ENCODE data around the gene ENOX1.

The ENOX1 gene

DNA sequence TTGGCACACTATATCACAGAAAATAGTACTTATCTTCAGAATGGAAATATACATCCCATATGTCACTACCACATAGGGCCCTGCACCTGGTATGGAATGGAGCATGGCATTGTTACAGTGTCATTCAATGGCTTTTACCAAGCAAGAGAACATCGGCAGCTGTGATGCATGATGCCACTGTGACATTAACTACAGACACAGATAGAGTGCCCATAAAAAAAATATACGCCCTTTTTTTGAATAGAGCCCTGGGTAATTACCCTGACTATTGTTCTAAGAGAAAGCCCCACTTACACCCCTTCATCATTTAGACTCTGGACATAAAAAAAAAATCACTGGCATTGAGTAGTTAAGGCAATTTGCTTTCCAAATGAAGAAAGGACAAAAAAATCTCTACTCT, 443.1 kb downstream of the ENOX1 start:
- DNase-seq, result peak; percentile 96

DNA sequence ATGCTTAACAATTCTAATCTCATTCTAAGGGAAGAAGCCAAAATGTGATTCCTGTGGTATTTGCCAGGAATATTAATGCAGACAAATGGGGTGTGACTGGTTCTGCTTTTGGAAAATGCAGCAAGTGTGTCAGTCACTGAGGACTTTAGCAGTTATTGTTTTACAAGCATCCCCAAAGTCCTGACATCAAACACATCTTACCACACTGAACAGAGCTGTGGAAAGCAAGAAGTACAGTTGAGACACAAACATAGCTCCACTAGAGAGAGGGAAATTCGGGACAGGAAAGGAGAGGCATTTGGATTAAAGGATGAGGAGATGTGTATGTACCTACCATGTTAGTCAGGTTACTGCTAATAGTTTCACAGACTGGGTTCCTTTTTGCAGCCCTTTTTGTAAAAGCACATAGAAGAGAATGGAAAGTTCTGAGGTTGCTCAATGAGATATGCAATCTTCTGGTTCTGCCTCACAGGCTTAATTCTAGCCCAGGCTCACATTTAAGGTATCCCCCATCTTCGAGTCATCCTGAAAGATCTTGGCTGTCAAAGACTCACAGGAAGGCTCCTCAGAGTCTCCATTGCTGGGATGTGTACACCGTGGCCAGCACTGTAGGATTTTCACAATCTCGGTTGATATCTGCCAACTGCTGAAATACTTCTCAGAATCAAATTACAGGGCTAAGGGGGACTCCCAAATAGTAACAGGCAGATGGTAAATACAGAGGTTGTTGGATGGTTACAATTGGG, 446.8 kb downstream of the ENOX1 start:
- no peak for DNase-seq

DNA sequence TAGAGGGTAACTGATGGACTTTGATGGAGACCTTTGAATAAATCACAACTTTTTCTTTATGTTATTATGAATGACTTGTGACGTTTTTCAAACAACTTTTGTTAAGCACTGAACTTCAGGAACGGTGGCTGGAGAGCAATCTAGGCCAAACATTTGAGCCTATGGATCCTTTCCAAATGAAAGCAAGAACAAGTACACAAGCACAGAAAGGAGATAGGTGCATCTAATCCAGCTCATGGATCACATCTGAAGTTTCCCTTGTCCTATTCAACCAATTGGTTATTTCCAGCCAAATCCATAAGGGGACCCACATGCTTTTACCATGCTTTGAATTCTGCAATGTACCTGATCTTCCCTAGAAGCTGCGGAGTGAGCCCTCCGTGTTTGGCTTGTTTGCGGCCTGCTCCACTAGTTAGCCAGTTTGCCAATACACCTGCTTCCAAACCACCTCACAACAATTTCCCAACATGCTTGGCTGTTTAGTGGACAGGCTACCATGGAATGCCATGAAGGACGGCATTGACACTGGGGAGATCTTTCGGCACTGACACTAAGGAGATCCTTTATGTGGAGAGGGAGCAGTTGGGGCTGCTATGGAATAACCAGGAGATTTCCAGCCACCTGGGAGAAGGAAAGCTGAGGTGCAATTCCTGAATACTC, 447.5 kb downstream of the ENOX1 start:
- no peak for DNase-seq

DNA sequence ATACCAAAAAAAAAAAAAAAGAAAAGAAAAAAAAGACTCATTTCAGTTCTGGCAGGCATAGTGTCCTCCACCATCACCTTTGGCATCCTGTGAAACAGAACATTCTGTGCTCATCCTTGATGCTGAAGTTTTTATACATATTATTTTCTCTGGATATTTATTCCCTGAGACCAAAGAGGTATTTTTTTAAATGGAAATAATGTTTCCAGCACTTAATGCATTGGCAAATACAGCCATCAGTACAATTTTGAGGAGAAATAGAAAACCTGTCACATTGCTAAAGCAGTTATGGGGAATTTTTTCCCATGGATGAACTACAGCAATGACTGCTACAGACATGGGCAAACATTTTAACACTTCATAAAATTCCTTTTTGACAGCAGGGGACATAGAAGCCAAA, 451.0 kb downstream of the ENOX1 start:
- no peak for DNase-seq

DNA sequence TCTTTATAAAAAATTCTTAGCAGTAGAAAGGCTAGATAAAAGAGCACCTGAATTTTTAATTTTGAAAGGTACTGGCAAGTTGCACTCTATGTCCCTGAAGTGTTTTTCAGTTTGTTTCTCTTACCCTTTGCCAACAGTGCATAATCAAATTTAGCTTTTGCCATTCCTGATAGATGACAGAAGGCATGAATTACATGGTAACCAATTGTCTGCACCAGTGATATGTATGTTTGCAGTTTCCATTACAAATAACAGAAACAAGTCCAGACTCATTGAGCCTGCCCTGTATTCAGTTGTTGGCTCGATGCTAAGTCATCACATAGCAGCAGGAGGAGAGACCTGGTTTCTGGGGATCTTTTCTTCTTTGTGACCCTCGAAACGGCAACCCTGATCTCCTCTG, 453.6 kb downstream of the ENOX1 start:
- peak; percentile 91 for DNase-seq

DNA sequence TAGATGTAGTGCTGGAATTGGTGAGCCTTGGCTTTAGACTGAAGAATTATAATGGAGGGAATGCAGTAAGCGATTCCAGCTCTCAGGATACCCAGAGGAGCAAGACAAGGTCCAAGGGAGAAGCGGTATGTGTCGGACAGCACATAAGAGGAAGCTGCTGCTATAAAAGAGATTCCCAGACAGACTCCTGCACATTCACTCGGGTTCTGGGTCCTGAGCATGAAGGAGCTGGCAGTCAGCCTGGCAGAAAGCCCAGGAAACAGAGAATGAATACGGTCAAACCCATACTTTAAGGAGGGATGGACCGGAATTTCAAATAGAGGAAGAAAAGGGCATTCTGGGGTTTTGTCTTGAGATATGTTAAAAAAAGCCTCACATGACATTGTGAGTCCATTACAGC, 455.1 kb downstream of the ENOX1 start:
- peak; percentile 78 for DNase-seq

DNA sequence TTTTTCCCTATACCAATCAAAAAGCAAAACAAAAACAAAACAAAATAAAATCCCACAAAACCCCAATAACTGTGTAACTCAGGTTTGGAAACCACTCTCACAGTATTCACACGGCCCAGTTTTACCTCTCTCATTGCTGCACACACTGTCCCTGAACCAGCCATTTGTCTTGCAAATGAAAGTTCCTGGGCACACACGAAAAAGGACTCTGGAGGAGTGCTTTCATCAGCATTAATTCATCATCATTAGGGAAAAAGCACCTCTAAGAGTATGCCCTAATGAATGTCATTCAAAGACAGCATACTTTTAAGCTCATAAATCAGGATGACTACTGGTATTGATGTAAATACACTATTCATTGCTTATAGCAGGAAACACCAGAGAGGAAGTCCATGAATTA, 457.1 kb downstream of the ENOX1 start:
- DNase-seq, result peak; percentile 8

DNA sequence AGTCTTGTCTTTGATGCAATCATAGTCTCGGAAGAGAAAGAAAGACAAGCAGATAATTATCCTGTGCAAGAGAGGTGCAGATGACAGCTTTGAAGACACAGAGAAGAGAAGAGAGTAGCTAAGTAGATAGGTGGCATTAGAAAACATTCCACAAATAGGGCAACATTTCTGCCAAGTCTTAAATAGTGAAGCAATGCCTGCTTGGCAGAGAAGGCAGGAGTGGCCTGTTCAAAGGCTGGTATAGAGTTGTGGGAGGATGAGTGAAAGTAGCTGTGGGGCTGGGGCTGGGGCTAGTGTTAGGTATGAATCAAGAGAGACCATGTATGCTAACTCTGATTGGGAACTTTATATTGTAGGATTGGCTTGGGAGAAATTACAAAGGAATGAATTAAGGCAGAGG, 457.9 kb downstream of the ENOX1 start:
- no peak for DNase-seq

DNA sequence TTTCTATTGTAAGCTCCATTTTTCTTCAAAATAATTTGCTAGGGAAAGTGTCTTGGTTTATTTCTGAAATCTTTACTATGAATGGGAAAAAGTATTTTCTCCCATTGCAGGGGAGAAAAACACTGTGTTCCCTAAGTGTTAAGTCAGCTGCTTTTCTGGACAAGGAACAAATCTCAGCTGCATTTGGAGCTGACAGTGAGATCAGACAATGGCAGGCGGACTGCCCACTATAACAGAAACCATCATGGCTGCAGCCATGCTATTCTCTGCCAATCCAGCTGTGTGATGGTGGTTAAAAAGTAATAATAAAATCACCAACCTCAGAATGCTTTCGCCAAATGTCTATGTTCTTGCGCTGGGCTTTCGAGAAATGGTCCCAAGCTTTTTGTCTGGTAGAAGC, 460.7 kb downstream of the ENOX1 start:
- no peak for DNase-seq

DNA sequence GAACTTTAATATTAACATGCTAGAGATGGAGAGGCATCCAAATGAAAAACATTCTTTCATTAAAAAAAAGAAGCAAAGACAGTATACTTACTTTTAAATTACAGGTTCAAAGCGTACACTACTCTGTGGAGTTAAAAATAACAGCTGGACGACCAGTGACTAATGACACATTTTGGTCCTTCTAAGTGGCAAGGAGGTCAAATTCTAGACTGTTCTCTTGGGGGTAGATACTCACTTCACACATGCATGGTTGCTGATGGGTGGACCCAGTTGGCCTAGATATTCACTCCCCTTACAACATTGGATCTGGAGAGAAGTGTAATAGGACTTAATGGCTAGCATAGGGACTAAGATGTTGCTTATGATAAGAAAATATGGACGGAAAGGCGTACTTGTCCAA, 461.1 kb downstream of the ENOX1 start:
- DNase-seq, result no peak

DNA sequence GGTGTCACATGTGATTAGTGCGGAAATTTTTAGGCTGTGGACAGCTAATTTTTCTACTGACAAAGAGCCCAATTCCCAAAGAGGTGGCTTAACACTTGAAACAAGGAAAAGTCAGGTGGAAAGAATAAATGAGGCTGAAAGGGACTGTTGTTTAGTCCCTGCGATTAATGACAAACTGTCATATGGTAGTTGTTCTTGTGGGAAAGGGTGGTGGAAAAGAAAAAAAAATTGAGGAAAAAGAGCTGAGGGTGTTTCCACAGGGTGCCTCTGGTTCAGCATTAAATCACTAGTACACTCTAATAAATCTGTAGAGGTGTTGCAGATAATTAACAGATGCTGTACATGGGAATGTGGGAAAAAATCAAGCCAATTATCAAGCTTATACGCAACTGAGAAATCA, 462.6 kb downstream of the ENOX1 start:
- no peak for DNase-seq

DNA sequence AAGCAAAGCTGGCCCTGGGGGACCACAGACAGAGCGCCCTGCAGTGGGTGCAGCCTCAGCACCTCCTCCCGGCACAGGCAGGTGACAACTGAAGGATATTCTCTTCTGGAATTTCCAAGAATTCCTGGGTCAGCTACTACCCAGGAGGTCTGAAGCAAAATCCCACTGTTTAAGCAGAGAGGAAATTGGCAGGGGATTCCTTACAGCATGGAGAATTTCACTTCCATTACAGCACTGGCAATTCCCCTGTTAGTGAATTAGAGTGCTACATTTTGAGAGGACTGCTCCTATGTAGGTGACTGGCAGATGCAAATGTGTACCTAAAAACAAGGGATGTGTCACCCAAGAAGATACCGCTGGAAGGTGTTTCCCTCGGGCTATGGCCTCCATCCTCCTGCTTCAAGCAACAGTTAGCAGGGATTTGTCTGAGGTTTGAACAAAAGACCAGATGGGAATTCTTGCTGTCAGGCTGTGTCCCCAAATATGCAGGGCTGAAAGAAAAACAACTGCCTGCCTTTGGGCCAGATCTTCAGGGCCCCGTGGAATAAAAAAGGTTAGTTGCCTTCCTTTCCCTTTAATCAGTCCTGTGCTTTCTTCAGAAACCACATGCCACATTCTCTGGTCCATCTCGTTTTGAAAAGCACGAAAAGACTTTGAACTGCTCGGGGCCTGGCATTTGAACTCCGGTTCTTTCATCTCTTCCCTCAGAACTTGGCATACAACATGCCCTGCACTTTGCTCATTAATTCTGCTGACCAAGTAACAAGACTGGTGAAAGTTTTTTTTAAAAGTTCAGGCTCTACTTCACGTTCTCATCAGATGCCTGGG, 466.9 kb downstream of the ENOX1 start:
- peak; percentile 41 for DNase-seq

DNA sequence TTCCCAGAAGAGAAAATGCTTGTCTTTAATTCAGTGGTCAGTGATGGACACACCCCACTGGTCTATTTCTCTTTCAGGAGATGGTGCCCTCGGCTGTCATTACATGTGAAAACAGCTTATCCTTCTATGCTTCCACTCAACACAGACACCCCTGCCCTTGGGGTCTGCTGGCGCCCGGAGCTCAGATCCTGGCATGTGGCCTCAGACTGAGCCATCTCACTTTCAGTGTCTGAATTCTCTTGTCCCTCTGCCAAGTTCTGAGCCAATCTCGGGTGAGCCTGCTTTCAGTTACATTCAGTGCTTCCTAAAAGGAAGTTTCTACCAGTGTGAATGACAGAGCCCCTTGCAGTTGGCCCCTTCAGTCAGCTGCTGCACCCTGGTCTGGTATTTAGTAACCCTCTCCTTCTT, 469.8 kb downstream of the ENOX1 start:
- peak; percentile 89 for DNase-seq

DNA sequence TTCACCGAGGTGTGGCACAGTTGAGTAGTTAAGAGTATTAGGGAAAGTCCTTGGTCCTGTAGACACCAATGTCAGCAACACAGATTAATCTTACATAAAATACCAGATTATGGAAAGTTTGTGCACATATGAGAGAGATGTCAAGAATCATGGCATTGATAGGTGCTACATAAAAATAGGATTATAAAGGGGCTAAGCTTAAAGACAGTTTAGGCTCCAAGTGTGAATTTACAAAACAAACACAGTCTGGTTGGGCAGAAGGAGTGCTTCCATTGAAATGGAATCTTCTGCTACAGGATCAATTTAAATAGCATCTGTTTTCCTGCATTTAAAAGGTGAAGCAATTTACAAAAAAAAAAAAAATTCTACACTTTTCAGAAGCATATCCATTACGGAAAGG, 470.5 kb downstream of the ENOX1 start:
- DNase-seq, result peak; percentile 7

DNA sequence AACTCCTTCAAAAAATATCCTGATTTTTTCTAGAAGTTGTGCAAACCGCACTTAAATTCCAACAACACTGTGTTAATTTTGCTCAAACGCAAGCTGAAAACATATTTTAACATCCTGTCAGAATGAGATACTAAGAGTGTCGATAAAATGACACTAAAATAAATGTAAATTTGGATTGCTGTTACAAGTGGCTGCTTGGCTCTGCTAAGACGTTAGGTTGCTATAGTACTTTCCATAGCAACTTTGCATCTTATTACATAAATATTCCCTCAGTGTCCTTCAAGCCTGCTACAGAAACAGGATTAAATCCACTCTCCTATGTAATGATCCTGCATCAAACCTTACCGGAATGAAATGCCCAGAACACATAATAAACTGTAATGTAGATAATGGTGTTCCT, 471.2 kb downstream of the ENOX1 start:
- DNase-seq, result no peak

DNA sequence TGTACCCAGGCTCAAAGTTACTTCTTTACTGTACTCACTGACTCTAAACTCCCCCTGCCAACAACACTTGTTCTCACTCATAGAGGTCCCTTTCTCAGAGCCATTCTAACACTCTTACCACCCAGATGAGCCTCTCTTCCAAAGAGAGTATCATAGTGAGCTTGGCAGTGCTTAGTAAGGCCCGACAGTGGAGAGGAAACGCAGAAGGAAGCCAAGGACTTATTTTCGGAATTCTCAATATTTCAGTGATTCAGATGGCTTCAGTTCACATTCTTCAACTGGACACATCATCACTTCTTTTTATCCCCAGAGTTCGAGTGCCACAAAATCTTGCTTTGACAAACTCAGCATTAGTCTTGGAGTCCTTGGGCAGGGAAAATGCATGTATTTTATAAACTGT, 477.5 kb downstream of the ENOX1 start:
- DNase-seq, result no peak

DNA sequence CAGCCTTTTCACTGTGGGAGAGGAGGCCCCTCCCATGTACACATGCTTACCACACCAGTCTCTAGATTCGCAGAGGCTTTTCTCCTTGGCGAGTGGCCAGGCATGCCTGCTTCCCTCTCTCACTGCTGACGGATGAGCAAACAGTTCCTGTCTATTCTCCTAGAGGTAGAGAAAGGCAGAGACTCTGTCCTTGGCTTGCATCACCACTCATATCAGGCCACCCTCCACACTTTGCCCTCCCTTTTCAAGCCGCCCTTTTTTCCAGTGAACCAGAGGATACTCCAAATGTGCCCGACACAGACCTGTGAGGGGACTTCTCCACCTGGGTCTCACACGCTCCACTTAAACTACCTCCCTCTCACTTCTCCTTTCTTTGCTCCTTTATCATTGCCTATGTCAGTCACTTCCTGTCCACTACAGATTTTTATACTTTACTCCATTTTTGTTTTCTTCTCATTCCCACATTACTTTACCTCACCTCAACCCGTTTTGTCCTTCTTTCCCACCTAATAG, 478.8 kb downstream of the ENOX1 start:
- DNase-seq, result peak; percentile 96

DNA sequence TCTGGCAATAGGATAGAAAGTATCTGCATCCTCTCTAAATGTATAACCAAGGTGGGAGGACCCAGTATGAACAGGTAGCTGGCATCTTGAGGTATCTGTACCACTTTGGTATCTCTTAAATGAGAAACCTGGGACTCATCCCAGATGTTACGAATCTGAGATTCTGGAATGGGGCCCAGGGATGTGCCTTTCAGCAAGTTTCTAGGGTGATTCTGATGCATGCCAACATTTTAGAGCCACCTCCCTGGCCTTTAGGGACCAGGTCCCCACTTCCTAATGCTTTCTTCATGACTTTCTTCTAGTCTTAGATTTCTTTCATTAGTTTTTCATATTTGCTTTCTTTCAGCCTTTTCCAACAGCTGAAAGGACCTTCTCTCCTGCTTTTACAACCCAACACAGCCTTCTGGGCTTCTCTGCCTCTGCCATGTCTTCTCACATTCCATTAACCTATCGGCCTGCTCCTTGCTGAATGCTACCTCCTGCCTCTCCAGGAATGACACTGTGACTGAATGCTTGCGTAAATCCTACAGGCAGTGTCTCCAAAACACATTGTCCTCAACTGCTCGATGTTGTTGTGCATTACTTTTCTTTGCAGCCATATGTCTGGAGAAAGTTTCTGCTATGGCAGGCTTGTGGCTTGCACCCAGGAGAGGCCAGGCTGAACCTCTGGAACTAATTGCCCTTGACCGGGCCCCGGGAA, 479.4 kb downstream of the ENOX1 start:
- no peak for DNase-seq

DNA sequence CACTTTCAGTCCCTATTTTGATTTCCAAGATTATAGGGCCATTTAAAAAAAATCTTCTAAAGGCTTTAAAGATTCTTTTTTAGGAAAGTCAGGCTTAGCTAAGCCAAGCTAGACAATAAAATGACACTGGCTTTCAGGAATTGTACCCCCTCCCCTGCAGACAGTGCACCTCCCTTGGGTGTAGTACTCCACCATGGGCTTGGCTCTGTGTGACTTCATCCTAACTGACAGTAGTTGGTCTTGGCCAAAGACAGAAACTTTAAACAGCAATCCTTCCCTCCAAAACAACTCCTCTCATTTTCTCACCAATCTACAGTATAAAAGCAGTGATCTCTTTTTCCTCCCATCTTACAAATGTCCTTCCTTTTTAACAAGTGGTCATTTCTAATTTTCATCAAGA, 480.4 kb downstream of the ENOX1 start:
- DNase-seq, result no peak

DNA sequence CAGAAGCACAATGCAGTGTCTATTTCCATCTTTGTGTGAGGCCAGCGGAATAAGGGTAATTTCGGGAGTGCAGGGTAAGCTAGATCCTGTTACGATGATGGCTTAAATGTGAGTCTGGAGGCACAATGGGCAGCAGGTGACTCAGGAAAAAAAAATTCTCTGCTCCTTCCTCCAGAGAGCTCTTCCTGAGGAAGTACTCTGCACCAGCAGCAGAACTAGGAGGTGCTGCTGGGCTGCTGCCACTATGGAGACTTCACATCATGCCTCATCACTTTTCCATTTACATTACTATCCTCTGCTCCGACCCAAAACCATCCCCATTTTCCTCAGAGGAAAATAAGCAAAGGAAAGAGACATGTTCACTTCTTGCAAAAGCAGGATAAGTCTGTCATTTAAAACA, 481.4 kb downstream of the ENOX1 start:
- peak; percentile 33 for DNase-seq

DNA sequence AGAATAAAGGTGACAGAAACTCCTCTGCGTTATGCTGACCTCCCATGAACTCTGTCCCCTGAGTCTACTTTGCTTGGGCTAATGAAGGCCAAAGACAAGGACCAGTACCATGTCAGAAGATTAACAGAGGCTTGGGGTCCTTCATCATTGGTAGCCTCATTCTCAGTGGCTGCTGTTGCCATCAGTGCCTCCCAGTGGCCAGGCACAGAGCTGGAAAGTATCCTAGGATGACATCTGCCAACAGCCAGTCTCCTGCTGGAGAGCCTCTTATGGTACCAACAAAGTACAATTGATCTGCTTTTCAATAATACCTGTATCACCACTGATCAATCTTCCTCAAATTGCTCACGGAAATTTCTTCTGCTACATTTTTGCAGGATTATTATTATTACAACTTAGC, 481.8 kb downstream of the ENOX1 start:
- DNase-seq, result peak; percentile 36

DNA sequence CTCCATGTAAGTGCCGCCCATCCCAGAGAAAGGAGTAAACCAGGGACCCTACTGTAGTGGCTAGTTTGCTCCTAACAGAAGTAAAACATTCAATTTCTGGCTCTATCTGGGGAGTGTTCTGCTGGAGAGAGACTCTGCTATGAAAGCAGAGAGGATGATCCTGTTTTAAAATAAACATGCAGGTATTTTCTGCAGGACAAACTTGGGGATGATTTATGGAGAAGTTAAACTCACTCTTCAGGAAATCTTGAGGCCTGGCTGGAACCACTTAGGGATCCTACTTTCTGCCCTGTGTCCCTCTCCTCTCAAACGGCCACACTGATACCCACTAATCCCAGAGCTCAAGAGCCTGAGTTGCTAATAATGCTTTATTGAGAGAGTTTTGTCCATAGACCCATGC, 482.3 kb downstream of the ENOX1 start:
- DNase-seq, result no peak
